Measurements from ENCODE around the gene DIO1.

DIO1 gene

DNA sequence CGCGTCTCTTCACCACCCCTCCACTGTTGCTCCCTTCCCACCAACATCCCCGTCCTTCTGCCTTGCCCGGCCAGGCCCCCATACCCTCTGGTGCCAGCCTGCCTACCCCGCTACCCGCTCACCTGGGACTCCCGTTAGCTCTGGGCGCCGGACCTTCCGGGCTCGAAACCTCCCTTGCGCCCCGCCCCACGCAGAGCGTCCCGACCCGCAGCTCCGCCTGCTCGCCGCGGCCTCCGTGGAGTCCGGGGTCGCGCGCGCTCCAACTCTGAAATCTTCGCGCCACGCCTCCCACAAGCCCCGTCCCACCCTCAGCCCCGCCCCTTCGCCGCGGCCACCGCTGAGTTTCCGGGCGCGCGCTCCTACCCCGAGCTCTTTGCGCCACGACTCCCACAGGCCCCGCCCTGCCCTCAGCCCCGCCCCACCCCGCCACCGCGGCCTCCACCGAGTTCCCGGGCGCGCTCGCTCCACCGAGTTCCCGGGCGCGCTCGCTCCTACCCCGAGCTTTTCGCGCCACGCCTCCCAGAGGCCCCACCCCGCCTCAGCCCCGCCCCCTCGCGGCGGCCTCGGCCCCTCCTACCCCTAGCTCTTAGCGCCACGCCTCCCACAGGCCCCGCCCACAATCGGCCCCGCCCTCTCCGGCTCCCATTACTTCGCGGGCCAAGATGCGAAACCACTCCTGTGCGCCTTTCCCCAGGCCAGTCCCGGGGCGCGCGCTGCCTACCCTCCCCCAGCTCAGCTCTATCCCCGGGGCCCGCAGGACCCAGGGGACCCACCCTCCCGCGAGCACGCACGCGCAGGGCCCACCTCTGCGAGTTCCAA, 51.7 kb downstream of the DIO1 start, which contains the start of gene IFT25:
Gene IFT25, minus strand, starts transcription at position 267 of the 819 bp plus-strand sequence. CDS start 5,617 bp downstream, outside the sequence.
- H2AFZ ChIP-seq (ENCODE audit: low read length) = peak within 1 kb of the TSS; percentile 68; the same call in 1 of the 2 replicates
- peak within 1 kb of the TSS; percentile 97 for H3K9ac ChIP-seq (ENCODE audit: low read length)
- H4K20me1 ChIP-seq (ENCODE audit: insufficient read depth, low read length) = no peaks in the 10 kb centered on the region
- no peaks in the 10 kb centered on the region for H3K9me2 ChIP-seq (ENCODE audit: low read depth, low read length)
- no peaks in the 10 kb centered on the region for H3K27me3 ChIP-seq (ENCODE audit: insufficient read depth, low read length)
- H3K4me1 ChIP-seq (ENCODE audit: insufficient read depth, low read length, severe bottlenecking) = peaks cover 40% of the 10 kb centered on the region
- TF ChIP-seq EZH2 (IDR thresholded peaks at IDR 0.05; ENCODE audit: borderline replicate concordance, low read length) = no peak
- TF ChIP-seq, protein P1, sequence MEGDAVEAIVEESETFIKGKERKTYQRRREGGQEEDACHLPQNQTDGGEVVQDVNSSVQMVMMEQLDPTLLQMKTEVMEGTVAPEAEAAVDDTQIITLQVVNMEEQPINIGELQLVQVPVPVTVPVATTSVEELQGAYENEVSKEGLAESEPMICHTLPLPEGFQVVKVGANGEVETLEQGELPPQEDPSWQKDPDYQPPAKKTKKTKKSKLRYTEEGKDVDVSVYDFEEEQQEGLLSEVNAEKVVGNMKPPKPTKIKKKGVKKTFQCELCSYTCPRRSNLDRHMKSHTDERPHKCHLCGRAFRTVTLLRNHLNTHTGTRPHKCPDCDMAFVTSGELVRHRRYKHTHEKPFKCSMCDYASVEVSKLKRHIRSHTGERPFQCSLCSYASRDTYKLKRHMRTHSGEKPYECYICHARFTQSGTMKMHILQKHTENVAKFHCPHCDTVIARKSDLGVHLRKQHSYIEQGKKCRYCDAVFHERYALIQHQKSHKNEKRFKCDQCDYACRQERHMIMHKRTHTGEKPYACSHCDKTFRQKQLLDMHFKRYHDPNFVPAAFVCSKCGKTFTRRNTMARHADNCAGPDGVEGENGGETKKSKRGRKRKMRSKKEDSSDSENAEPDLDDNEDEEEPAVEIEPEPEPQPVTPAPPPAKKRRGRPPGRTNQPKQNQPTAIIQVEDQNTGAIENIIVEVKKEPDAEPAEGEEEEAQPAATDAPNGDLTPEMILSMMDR (IDR thresholded peaks at IDR 0.05; ENCODE audit: low read length) = no peak
- peak within 1 kb of the TSS; percentile 64 for H3K27ac ChIP-seq (ENCODE audit: low read depth, low read length, poor library complexity, severe bottlenecking)
- H3K9me3 ChIP-seq (ENCODE audit: low read length) = no peaks in the 10 kb centered on the region
- H3F3A ChIP-seq (ENCODE audit: insufficient read depth, low read length) = no peaks in the 10 kb centered on the region
- H3K4me3 ChIP-seq (ENCODE audit: low read depth, low read length, poor library complexity, severe bottlenecking) = peak within 1 kb of the TSS; percentile 96
- peak within 1 kb of the TSS; percentile 100 for H3K4me2 ChIP-seq (ENCODE audit: low read length)
- peaks cover 5% of the 10 kb centered on the region; the same call in 1 of the 2 replicates for H3K36me3 ChIP-seq (ENCODE audit: insufficient read depth, low read length)
- peaks cover 27% of the 10 kb centered on the region for H3K79me2 ChIP-seq (ENCODE audit: insufficient read depth, low read length)

DNA sequence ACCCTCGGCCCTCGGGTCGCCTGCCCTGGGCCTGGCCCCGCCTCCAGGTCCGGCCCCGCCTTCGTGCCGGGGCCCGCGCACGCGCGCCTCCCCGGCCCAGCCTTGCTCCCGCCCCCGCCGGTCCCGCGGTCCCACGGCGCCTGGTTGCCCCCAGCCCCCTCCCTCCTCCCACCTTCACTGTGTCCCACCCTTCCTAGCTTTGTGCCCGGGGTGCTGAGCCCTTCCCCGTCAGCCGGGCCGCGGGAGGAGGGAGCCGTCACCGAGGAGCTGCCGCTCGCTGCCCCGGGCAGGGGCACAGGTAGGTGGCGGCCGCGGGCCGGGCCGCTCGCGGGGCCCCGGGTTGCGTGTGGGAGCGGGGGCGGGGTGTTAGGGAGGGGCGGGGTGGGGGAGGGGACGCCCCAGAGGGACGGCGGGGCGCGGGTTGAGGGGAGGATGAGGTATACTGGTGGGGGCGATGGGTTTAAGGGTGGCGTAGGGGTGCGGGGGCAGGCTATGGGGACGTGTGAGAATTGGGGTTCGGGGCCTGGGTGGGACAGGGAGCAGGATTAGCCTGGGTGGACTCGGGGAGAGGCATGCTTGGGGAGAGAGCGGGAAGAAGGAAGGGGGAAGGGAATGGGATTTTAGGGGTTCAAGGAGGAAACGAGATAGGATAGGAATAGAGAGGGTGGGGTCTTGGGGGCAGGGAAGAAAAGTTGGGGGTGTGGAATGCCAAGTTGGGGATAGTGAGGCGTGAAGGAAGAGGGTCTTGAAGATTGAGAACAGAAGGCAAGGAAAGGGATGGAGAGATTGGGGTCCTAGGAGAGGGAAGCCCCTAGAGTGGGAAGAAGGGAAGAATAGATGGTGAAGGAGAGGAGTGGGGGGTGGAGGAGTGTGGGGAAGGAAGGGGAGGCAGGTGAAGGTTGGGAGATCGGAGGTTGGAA, 52.5 kb downstream of the DIO1 start, which contains the start of gene LRRC42:
Gene LRRC42, plus strand, starts transcription at position 99 of the 920 bp plus-strand sequence. CDS start 5,650 bp downstream, outside the sequence.
- peak within 1 kb of the TSS; percentile 64 for H3K27ac ChIP-seq (ENCODE audit: low read depth, low read length, poor library complexity, severe bottlenecking)
- H3K4me2 ChIP-seq (ENCODE audit: low read length) = peak within 1 kb of the TSS; percentile 100
- H2AFZ ChIP-seq (ENCODE audit: low read length) = peak within 1 kb of the TSS; percentile 68; the same call in 1 of the 2 replicates
- H3K79me2 ChIP-seq (ENCODE audit: insufficient read depth, low read length) = peaks cover 27% of the 10 kb centered on the region
- peaks cover 6% of the 10 kb centered on the region; the same call in 1 of the 2 replicates for H3K36me3 ChIP-seq (ENCODE audit: insufficient read depth, low read length)
- no peaks in the 10 kb centered on the region for H4K20me1 ChIP-seq (ENCODE audit: insufficient read depth, low read length)
- H3K4me3 ChIP-seq (ENCODE audit: low read depth, low read length, poor library complexity, severe bottlenecking) = peak within 1 kb of the TSS; percentile 96
- H3K9me3 ChIP-seq (ENCODE audit: low read length) = no peaks in the 10 kb centered on the region
- no peaks in the 10 kb centered on the region for H3K27me3 ChIP-seq (ENCODE audit: insufficient read depth, low read length)
- TF ChIP-seq, protein P1 (IDR thresholded peaks at IDR 0.05; ENCODE audit: low read length) = peak; percentile 36; the same call in 1 of the 2 replicates
- no peak for TF ChIP-seq EZH2 (IDR thresholded peaks at IDR 0.05; ENCODE audit: borderline replicate concordance, low read length)
- H3K4me1 ChIP-seq (ENCODE audit: insufficient read depth, low read length, severe bottlenecking) = peaks cover 40% of the 10 kb centered on the region
- no peaks in the 10 kb centered on the region for H3K9me2 ChIP-seq (ENCODE audit: low read depth, low read length)
- H3F3A ChIP-seq (ENCODE audit: insufficient read depth, low read length) = no peaks in the 10 kb centered on the region
- peak within 1 kb of the TSS; percentile 97 for H3K9ac ChIP-seq (ENCODE audit: low read length)

DNA sequence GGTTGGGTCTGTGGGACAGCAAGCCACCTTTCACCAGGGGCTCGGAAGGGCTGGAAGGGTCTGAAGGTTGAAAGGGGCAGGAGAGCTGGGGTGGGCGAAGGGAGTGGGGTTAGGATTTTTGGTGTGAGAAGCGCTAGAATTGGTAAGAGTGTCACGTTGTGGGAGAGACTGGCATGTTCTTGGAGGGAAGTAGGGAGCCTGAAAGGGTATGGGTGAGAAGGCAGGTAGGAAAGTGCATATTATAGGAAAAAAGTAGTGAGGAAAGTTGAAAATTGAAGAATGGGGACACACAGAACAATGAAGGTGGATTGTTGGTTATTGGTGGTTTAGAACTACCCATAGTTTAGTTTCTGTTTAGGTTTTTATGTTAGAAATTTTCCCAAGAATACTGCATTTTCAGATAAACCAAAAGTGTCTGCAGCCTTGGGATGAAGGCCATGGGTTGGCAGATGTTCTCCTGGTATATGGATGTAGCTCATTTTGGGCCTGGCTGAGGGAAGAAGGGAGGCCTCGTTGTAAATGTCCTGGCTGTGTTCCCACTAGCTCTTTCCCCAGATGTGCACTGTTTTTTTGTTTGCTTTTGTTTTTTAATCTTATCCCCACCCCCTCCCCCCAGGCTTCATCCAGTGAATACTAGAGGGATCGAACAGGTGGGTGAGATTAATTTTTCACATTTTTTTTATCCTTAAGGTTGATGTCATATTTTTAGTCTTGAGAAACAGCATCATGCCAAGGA, 53.4 kb downstream of the DIO1 start:
- peak overlapping the region; percentile 89 for H3K4me2 ChIP-seq (ENCODE audit: low read length)
- no peaks in the 10 kb centered on the region for H3K9me2 ChIP-seq (ENCODE audit: low read depth, low read length)
- H4K20me1 ChIP-seq (ENCODE audit: insufficient read depth, low read length) = no peaks in the 10 kb centered on the region
- peaks cover 22% of the 10 kb centered on the region for H3K79me2 ChIP-seq (ENCODE audit: insufficient read depth, low read length)
- TF ChIP-seq, protein P1 (IDR thresholded peaks at IDR 0.05; ENCODE audit: low read length) = no peak
- no peak for TF ChIP-seq EZH2 (IDR thresholded peaks at IDR 0.05; ENCODE audit: borderline replicate concordance, low read length)
- H3K4me3 ChIP-seq (ENCODE audit: low read depth, low read length, poor library complexity, severe bottlenecking) = peak overlapping the region; percentile 96
- H3K4me1 ChIP-seq (ENCODE audit: insufficient read depth, low read length, severe bottlenecking) = peaks cover 40% of the 10 kb centered on the region
- no peaks in the 10 kb centered on the region for H3F3A ChIP-seq (ENCODE audit: insufficient read depth, low read length)
- H3K27ac ChIP-seq (ENCODE audit: low read depth, low read length, poor library complexity, severe bottlenecking) = peak overlapping the region; percentile 48
- H2AFZ ChIP-seq (ENCODE audit: low read length) = no peak overlapping the region
- no peaks in the 10 kb centered on the region for H3K27me3 ChIP-seq (ENCODE audit: insufficient read depth, low read length)
- no peaks in the 10 kb centered on the region for H3K9me3 ChIP-seq (ENCODE audit: low read length)
- H3K36me3 ChIP-seq (ENCODE audit: insufficient read depth, low read length) = peaks cover 14% of the 10 kb centered on the region; the same call in 1 of the 2 replicates
- H3K9ac ChIP-seq (ENCODE audit: low read length) = peak overlapping the region; percentile 86

Data from OCI-LY1 (cell line).